Measurements from ENCODE around the gene AGAP1.

DNA sequence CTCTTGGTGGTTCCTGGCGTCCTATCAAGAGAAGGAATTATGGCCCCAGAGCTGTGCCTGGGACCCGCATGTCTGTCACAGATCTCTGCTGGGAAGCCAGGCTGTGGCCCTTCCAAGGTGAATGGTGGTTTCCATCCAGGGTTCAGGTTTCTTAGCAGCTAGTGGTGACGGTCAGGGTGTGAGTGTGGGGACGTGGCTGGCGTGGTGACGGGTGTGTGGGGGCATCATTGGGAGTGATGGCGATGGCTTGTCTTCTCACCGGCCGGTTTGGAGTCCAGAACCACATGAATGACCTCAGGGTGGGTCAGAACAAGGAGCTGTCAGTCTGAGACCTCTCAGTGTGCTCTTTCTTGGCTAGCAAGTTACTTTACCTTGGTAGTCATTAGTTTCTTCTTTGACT lies 52.6 kb downstream of the AGAP1 start:
- TF ChIP-seq, protein P1, sequence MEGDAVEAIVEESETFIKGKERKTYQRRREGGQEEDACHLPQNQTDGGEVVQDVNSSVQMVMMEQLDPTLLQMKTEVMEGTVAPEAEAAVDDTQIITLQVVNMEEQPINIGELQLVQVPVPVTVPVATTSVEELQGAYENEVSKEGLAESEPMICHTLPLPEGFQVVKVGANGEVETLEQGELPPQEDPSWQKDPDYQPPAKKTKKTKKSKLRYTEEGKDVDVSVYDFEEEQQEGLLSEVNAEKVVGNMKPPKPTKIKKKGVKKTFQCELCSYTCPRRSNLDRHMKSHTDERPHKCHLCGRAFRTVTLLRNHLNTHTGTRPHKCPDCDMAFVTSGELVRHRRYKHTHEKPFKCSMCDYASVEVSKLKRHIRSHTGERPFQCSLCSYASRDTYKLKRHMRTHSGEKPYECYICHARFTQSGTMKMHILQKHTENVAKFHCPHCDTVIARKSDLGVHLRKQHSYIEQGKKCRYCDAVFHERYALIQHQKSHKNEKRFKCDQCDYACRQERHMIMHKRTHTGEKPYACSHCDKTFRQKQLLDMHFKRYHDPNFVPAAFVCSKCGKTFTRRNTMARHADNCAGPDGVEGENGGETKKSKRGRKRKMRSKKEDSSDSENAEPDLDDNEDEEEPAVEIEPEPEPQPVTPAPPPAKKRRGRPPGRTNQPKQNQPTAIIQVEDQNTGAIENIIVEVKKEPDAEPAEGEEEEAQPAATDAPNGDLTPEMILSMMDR (IDR thresholded peaks at IDR 0.05) = no peak
- no peak for TF ChIP-seq POLR2A (IDR thresholded peaks at IDR 0.05)

Measured in heart left ventricle (tissue), 13 donors.